ENCODE measurements around the gene ANAPC4.

GRCh38 chr4:25433966-25434827 is 57.1 kb downstream of the ANAPC4 start:
- no peak for TF ChIP-seq CTCF (IDR thresholded peaks at IDR 0.05; ENCODE audit: poor library complexity)
- TF ChIP-seq EZH2 (IDR thresholded peaks at IDR 0.05; ENCODE audit: borderline replicate concordance), result no peak
- TF ChIP-seq EZH2phosphoT487 (IDR thresholded peaks at IDR 0.05; ENCODE audit: low read depth, severe bottlenecking, unreplicated experiment), result no peak

Data from hepatocyte (in vitro differentiated cells).